GM19240 (cell line): ENCODE results near the gene CAB39L.

ENCODE experiments used
- DNase-seq: peaks from one replicate; pipeline ENCODE4 v3.0.0; 2011; ENCODE audit warnings: low spot score; ENCODE audit not compliant: insufficient read length

The CAB39L gene

DNA sequence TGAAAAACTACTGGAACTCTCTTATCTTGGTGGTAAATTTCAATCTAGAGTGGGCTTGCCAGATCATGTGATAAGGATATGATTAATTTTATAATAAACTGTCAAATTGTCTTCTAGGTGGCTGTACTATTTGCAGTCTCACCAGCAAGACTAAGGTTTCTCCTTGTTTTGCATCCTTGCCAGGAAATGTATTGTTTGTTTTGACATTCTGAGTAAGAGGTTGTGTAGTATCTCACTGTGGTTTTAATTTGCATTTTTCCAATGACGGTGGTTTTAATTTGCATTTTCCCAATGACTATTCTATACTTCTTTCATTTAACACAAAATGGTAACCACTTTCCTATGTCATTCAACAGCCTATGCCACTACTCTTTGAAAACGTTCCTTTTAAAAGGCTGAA lies 2.0 kb downstream of the CAB39L start:
- no peak for DNase-seq

- DNase-seq: no peak
These were observed 2.6 kb downstream of the CAB39L start for GRCh38 chr13:49441312-49441711.

DNA sequence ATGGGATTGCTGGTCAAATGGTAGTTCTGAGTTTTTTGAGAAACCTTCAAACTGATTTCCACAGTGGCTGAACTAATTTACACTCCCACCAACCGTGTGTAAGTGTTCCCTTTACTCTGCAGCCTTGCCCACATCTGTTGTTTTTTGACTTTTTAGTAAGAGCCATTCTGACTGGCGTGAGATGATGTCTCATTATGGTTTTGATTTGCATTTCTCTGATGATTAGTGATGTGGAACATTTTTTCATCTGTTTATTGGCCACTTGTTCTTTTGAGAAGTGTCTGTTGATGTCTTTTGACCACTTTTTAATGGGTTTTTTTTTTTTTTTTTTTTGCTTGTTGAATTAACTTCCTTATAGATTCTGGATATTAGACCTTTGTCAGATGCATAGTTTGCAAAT lies 4.3 kb downstream of the CAB39L start:
- DNase-seq: no peak

DNA sequence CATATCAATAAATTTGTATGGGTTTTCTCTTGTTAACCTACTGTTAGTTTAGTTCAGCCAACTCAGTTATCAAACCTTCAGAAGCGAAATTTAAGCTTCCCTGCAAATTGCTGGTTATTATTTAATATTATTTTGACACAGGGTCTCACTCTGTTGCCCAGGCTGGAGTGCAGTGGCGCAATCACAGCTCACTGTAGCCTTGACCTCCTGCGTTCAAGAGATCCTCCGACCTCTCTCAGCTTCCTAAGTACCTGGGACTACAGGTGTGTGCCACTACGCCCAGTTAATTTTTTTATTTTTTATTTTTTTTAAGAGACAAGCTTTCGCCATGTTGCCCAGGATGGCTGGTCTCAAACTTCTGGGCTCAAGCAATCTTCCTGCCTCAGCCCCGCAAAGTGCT lies 6.2 kb downstream of the CAB39L start:
- no peak for DNase-seq

- DNase-seq: no peak
These were observed 7.0 kb downstream of the CAB39L start for GRCh38 chr13:49436890-49437289.

DNA sequence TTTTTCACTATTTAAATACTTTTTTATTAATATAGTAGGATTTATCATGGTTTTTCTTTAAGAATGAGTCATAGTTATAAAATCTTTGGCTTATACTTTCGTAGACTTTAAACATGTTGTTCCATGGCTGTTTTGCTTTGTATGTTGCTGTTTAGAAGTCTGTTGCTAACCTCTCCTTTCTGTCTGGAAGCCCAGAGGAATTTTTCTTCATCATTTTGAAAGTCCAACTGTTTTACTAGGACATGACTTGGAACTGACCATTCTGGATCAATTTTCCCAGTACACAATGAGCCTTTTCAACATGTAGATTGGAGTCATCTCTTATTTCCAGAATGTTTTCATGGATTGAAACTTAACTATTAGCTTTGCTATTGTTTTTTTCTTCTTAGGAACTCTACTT lies 7.9 kb downstream of the CAB39L start:
- DNase-seq: no peak

GRCh38 chr13:49429121-49429520 lies 14.7 kb downstream of the CAB39L start:
- no peak for DNase-seq

GRCh38 chr13:49428041-49428763 lies 15.7 kb downstream of the CAB39L start:
- no peak for DNase-seq

GRCh38 chr13:49424011-49424560 lies 19.8 kb downstream of the CAB39L start:
- DNase-seq: no peak

- DNase-seq: peak; percentile 23
These were observed 22.5 kb downstream of the CAB39L start for GRCh38 chr13:49421391-49421790.

DNA sequence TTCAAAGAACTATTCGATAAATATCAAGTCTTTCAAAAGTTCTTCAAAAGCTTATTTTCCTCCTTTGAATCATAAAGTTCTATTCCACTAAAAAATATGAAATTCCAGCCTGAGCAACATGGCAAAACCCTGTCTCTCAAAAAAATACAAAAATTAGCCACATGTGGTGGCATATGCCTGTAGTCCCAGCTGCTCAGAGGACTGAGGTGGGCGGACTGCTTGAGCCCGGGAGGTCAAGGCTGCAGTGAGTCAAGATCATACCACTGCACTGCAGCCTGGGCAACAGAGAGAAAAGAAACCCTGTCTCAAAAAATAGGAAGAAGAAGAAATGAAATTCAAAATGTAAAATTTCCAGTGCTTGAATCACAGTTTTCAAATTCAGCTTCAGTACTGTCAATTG lies 24.6 kb downstream of the CAB39L start:
- DNase-seq: no peak

- DNase-seq: no peak
These were observed 25.7 kb downstream of the CAB39L start for GRCh38 chr13:49418206-49418605.

DNA sequence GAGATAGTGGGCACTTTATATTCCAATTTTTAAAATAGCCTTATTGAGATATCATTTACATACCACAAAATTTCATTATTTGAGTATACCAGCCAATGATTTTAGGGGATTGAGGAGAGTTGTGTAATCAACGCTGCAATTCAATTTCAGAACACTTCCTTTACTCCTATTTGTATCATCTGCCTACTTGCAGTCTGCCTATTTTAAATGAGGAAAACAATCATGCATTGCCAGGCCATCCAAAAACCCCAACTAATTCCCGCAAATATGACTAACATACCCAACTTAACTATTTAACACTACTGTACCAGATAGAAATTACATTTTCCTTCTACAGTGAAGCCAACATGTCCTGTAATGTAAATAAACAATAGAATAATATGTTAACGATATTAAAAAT lies 26.7 kb downstream of the CAB39L start:
- no peak for DNase-seq

- no peak for DNase-seq
These were observed 31.1 kb downstream of the CAB39L start for GRCh38 chr13:49412749-49413148.

DNA sequence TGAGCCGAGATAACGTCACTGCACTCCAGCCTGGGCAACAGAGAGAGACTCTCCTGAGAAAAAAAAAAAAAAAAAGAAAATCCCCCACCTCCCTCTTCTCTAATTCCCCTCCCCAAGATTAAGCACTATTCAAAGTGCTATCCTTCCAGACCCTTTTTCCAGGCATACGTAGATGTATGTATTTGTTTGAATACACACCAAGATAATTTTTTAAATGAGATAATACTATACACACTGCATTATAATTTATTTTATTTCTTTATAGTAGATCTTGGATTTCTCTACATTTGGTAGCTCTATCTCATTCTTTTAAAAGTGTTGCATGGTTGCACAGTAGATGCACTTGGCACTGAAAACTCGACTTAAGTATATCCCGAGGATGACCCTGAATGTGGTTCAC lies 32.5 kb downstream of the CAB39L start:
- DNase-seq: no peak

DNA sequence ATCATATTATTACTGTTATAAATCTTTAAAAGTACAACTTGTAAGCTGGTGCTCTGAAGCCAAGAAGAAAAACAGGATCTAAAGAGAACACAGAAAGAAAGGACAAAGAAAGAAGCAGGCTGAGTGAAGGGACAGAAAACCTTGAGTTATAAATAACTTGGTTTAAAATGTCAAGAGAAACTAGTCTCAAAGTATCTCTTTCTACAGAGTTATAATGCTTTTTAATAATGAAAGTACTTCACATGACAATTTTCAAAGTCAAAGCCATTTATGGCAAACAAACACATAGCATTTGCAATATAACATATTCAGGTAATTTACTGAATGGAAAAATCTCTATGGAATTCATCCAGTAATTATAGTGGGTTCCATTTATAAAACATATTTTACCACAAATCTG lies 33.4 kb downstream of the CAB39L start:
- no peak for DNase-seq

GRCh38 chr13:49410006-49410405 lies 33.9 kb downstream of the CAB39L start:
- DNase-seq: no peak

DNA sequence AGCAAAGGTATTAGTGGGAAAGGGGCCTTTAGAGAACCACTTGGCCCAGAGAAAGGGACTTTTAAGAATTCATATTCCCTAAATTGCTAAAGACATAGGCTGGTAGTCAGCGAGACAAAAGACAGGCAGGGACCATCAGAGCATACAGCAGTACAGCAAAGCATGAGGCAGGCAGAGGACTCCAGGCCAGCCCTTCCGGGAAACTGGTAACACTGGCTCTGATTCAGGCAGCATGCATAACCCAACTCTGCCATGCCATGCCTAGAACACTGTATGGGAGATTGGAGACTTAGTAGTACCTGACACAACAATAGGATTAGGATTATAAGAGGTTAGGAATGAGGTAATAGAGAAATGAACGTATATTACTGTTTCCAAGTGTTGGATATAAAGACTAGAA lies 34.9 kb downstream of the CAB39L start:
- DNase-seq: no peak

GRCh38 chr13:49407936-49408335 lies 35.9 kb downstream of the CAB39L start:
- no peak for DNase-seq

DNA sequence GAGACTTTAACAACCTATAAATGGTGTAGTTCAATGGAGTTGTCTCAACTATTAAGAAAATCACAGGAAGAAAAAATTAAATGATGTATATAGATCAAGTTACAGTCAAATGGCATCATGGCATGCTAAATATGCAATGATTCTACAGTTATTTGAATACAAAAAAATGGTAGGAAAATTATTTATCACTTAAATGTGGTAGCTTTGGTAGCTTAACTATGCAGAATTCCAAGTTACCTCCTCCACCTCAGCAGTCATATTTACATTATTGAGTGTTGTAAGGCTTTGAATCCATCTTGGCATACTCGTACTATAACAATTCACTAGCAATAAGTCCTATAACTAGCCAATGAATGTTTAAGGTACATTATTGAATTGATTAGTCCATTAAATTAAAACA lies 36.8 kb downstream of the CAB39L start:
- no peak for DNase-seq

DNA sequence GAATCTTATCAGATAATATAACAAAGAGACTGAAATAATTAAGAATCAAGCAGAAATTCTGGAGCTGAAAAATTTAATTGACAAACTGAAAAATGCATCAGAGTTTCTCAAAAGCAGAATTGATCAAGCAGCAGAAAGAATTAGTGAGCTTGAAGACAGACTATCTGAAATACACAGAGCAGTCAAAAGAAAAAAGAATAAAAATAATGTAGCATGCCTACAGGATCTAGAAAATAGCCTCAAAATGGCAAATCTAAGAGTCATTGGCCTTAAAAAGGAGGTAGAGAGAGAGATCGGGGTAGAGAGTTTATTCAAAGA lies 39.2 kb downstream of the CAB39L start:
- DNase-seq: no peak

DNA sequence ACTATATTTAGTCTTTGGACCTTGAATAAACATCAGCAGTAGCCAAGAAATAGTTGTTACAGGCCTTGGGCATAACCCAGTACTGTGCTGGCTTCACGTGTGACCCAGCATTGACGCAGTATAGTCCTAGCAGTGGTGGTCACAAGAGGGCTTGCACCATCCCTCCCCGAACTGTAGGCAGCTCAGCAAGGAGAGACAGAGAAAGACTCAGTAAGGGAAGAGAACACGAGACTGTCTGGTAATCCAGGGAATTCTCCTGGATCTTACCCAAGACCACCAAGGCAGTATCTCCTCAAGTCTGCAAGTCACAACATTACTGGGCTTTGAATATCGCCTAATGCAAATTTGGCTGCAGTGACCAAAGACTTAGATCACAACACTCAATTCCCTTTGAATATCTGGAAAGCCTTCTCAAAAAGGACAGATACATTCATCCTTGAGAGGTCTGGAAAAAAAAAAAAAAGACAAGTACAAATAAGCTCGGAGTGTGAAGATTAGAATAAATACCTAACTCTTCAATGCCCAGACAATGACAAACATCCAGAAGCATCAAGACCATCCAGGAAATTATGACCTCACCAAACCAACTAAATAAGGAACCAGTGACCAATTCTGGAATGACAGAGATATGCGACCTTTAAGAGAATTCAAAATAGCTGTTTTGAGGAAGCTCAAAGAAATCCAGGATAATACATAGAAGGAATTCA lies 39.7 kb downstream of the CAB39L start:
- no peak for DNase-seq
